HEK293 (cell line): ENCODE data around the gene USP31.
A peak's percentile ranks its signal among the peaks of the same experiment; 100 is the strongest.

Experiments
- CTCF ChIA-PET: fragments of 350-600 bp; formaldehyde crosslinking; extraction: SDS; loops from one replicate; lab custom pipeline; 2021; ENCODE audit warnings: antibody characterized with exemption; lab: Yijun Ruan, JAX
- POLR2A ChIA-PET: fragments of 300-600 bp; formaldehyde crosslinking; extraction: SDS; loops from one replicate; lab custom pipeline; 2020; ENCODE audit warnings: antibody characterized with exemption, inconsistent platforms; lab: Yijun Ruan, JAX
- H3K27ac ChIP-seq: fragments of 200-500 bp; sonication (Bioruptor generic); 2 replicates; pipeline ENCODE4 v1.5.1; 2014; ENCODE audit warnings: low read depth, low read length, control low read depth, inconsistent platforms; ENCODE audit errors: extremely low read depth
- H3K36me3 ChIP-seq, 2 experiments: fragments of 200-500 bp in 1 of 2; sonication (Bioruptor generic) in 1 of 2; 1 replicate in 1 of 2; 2 replicates in 1 of 2; pipeline ENCODE4 v1.5.1; 2014 to 2017; ENCODE audit warnings: inconsistent platforms in 2 of 2, low read length in 2 of 2; ENCODE audit not compliant: control insufficient read depth in 2 of 2, insufficient read depth in 1 of 2
- H3K4me1 ChIP-seq: fragments of 200-500 bp; sonication (Bioruptor generic); 2 replicates; pipeline ENCODE4 v1.5.1; 2014; ENCODE audit warnings: mild to moderate bottlenecking, low read length, inconsistent platforms; ENCODE audit not compliant: control insufficient read depth, insufficient read depth
- H3K4me3 ChIP-seq: 2 replicates; pipeline ENCODE4 v1.5.1; 2011; ENCODE audit warnings: low read depth, mild to moderate bottlenecking, control low read depth, low read length, moderate library complexity
- H3K9me3 ChIP-seq: fragments of 200-500 bp; sonication (Bioruptor generic); 2 replicates; pipeline ENCODE4 v1.5.1; 2014; ENCODE audit warnings: low read depth, low read length, inconsistent platforms; ENCODE audit not compliant: control insufficient read depth, insufficient read depth
- OVOL3 ChIP-seq: fragments of 450-650 bp; formaldehyde crosslinking; IDR thresholded peaks from 2 replicates; pipeline ENCODE4 v1.5.1; 2016; ENCODE audit warnings: missing biosample characterization, missing genetic modification characterization
- PRDM2 ChIP-seq: fragments of 450-650 bp; formaldehyde crosslinking; IDR thresholded peaks from 2 replicates; pipeline ENCODE4 v1.5.1; 2016; ENCODE audit warnings: missing biosample characterization, missing genetic modification characterization, borderline replicate concordance
- ZBTB7A ChIP-seq: fragments of 450-650 bp; formaldehyde crosslinking; IDR thresholded peaks from 2 replicates; pipeline ENCODE4 v1.5.1; 2016; ENCODE audit warnings: low read depth, missing biosample characterization, missing genetic modification characterization
- ZNF138 ChIP-seq: fragments of 450-650 bp; formaldehyde crosslinking; IDR thresholded peaks from 2 replicates; pipeline ENCODE4 v1.5.1; 2016; ENCODE audit warnings: missing biosample characterization, missing genetic modification characterization, borderline replicate concordance
- ZNF211 ChIP-seq: fragments of 450-650 bp; formaldehyde crosslinking; IDR thresholded peaks from 2 replicates; pipeline ENCODE4 v1.5.1; 2016; ENCODE audit warnings: low read depth, missing biosample characterization, missing genetic modification characterization
- ZNF292 ChIP-seq: fragments of 450-650 bp; formaldehyde crosslinking; IDR thresholded peaks from 2 replicates; pipeline ENCODE4 v1.5.1; 2016; ENCODE audit warnings: low read depth, missing biosample characterization, missing genetic modification characterization, borderline replicate concordance
- ZNF558 ChIP-seq: fragments of 450-650 bp; formaldehyde crosslinking; IDR thresholded peaks from 2 replicates; pipeline ENCODE4 v1.5.1; 2016; ENCODE audit warnings: missing biosample characterization, missing genetic modification characterization
- ZNF596 ChIP-seq: fragments of 450-650 bp; IDR thresholded peaks from 2 replicates; pipeline ENCODE4 v1.5.0; 2018; ENCODE audit warnings: missing biosample characterization, mild to moderate bottlenecking, missing genetic modification characterization, moderate library complexity
- ZNF629 ChIP-seq: fragments of 450-650 bp; formaldehyde crosslinking; IDR thresholded peaks from 2 replicates; pipeline ENCODE4 v1.5.1; 2017; ENCODE audit warnings: missing biosample characterization, missing genetic modification characterization
- ZNF785 ChIP-seq: fragments of 450-650 bp; formaldehyde crosslinking; IDR thresholded peaks from 2 replicates; pipeline ENCODE4 v1.5.1; 2016; ENCODE audit warnings: missing biosample characterization, missing genetic modification characterization
- TF ChIP-seq, protein P1 (sequence below): fragments of 450-650 bp; formaldehyde crosslinking; IDR thresholded peaks from 2 replicates; pipeline ENCODE4 v1.5.1; 2016; ENCODE audit warnings: missing biosample characterization, missing genetic modification characterization, borderline replicate concordance
- TF ChIP-seq, protein P2 (sequence below): fragments of 450-650 bp; formaldehyde crosslinking; IDR thresholded peaks from 2 replicates; pipeline ENCODE4 v1.5.1; 2016; ENCODE audit warnings: missing biosample characterization, missing genetic modification characterization
- TF ChIP-seq, protein P3 (sequence below): fragments of 450-650 bp; formaldehyde crosslinking; IDR thresholded peaks from 2 replicates; pipeline ENCODE4 v1.5.1; 2016; ENCODE audit warnings: missing biosample characterization, missing genetic modification characterization, low read depth
- TF ChIP-seq, protein P4 (sequence below): fragments of 450-650 bp; formaldehyde crosslinking; IDR thresholded peaks from 2 replicates; pipeline ENCODE4 v1.5.1; 2016; ENCODE audit warnings: missing biosample characterization, missing genetic modification characterization
- TF ChIP-seq, protein P5 (sequence below): fragments of 450-650 bp; formaldehyde crosslinking; IDR thresholded peaks from 2 replicates; pipeline ENCODE4 v1.5.1; 2016; ENCODE audit warnings: missing biosample characterization, missing genetic modification characterization

The USP31 gene

DNA sequence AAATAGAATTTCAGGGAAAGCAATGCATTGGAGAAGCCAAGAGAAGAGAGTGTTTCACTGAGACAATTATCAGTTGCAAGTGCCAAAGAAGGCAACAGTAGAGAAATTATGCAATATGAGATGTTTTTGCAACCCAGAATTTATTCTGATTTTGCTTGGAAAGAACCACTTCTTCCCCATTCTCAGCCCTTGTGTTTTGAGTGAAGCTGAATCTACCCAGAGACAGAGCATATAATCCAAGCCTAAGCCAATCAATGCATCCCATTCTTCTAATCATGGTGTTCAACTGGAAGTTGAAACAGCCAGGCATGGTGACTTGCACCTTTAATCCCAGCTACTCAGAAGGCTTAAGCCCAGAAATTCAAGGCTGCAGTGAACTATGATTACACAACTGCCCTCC is 26.4 kb upstream of the USP31 start (continued):
- no peak for TF ChIP-seq OVOL3 (tag by site-specific recombination)
- TF ChIP-seq ZNF292 (tag by site-specific recombination) = no peak
- no peak for TF ChIP-seq ZNF785 (tag by site-specific recombination)
- no peak for TF ChIP-seq ZNF629 (tag by site-specific recombination)

DNA sequence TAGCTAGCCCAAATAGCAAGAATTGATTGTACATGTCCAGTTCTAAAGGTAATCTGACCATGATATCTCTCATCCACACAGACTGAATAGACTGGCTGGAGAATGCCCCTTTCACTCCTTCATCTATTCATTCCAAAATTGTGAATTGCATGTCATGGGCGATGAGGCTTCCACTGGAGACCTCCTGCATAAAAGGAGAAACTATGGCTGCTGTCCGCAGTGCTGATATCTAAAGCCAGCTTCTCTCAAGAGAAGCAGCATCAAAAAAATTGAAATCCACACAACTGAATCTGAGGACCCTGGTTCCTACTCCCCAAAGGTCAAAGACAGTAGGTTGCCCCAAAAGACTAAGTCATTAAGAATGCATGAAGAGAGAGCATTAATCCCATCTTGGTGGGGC is 25.4 kb upstream of the USP31 start:
- Histone ChIP-seq H3K9me3 (no peaks in the 10 kb centered on the region), H3K4me3 (no peak overlapping the region), H3K27ac (no peak overlapping the region), H3K4me1 (no peaks in the 10 kb centered on the region), H3K36me3 (no peaks in the 10 kb centered on the region)
- ChIA-PET POLR2A (no interaction called here), CTCF (interaction anchor here (0.8 to 1.0 kb wide), 2 partner anchors 259 to 261 kb away, joined by 3 to 6 read pairs; no protein-coding TSS in a partner anchor)
- TF ChIP-seq, protein P1, sequence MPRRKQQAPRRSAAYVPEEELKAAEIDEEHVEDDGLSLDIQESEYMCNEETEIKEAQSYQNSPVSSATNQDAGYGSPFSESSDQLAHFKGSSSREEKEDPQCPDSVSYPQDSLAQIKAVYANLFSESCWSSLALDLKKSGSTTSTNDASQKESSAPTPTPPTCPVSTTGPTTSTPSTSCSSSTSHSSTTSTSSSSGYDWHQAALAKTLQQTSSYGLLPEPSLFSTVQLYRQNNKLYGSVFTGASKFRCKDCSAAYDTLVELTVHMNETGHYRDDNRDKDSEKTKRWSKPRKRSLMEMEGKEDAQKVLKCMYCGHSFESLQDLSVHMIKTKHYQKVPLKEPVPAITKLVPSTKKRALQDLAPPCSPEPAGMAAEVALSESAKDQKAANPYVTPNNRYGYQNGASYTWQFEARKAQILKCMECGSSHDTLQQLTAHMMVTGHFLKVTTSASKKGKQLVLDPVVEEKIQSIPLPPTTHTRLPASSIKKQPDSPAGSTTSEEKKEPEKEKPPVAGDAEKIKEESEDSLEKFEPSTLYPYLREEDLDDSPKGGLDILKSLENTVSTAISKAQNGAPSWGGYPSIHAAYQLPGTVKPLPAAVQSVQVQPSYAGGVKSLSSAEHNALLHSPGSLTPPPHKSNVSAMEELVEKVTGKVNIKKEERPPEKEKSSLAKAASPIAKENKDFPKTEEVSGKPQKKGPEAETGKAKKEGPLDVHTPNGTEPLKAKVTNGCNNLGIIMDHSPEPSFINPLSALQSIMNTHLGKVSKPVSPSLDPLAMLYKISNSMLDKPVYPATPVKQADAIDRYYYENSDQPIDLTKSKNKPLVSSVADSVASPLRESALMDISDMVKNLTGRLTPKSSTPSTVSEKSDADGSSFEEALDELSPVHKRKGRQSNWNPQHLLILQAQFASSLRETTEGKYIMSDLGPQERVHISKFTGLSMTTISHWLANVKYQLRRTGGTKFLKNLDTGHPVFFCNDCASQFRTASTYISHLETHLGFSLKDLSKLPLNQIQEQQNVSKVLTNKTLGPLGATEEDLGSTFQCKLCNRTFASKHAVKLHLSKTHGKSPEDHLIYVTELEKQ = no peak
- TF ChIP-seq, protein P2, sequence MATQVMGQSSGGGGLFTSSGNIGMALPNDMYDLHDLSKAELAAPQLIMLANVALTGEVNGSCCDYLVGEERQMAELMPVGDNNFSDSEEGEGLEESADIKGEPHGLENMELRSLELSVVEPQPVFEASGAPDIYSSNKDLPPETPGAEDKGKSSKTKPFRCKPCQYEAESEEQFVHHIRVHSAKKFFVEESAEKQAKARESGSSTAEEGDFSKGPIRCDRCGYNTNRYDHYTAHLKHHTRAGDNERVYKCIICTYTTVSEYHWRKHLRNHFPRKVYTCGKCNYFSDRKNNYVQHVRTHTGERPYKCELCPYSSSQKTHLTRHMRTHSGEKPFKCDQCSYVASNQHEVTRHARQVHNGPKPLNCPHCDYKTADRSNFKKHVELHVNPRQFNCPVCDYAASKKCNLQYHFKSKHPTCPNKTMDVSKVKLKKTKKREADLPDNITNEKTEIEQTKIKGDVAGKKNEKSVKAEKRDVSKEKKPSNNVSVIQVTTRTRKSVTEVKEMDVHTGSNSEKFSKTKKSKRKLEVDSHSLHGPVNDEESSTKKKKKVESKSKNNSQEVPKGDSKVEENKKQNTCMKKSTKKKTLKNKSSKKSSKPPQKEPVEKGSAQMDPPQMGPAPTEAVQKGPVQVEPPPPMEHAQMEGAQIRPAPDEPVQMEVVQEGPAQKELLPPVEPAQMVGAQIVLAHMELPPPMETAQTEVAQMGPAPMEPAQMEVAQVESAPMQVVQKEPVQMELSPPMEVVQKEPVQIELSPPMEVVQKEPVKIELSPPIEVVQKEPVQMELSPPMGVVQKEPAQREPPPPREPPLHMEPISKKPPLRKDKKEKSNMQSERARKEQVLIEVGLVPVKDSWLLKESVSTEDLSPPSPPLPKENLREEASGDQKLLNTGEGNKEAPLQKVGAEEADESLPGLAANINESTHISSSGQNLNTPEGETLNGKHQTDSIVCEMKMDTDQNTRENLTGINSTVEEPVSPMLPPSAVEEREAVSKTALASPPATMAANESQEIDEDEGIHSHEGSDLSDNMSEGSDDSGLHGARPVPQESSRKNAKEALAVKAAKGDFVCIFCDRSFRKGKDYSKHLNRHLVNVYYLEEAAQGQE (tag by site-specific recombination) = peak; percentile 95

GRCh38 chr16:23172994-23173393 is 23.7 kb upstream of the USP31 start:
- POLR2A ChIA-PET = no interaction called here
- CTCF ChIA-PET = no interaction called here
- Histone ChIP-seq H3K36me3 (no peaks in the 10 kb centered on the region), H3K4me3 (no peak overlapping the region), H3K9me3 (no peaks in the 10 kb centered on the region), H3K4me1 (no peaks in the 10 kb centered on the region), H3K27ac (no peak overlapping the region)
- TF ChIP-seq ZNF138 (tag by site-specific recombination) (no peak), ZBTB7A (tag by site-specific recombination) (no peak), ZNF558 (tag by site-specific recombination) (no peak), PRDM2 (tag by site-specific recombination) (no peak), ZNF211 (tag by site-specific recombination) (no peak), ZNF596 (no peak)
- TF ChIP-seq, protein P3, sequence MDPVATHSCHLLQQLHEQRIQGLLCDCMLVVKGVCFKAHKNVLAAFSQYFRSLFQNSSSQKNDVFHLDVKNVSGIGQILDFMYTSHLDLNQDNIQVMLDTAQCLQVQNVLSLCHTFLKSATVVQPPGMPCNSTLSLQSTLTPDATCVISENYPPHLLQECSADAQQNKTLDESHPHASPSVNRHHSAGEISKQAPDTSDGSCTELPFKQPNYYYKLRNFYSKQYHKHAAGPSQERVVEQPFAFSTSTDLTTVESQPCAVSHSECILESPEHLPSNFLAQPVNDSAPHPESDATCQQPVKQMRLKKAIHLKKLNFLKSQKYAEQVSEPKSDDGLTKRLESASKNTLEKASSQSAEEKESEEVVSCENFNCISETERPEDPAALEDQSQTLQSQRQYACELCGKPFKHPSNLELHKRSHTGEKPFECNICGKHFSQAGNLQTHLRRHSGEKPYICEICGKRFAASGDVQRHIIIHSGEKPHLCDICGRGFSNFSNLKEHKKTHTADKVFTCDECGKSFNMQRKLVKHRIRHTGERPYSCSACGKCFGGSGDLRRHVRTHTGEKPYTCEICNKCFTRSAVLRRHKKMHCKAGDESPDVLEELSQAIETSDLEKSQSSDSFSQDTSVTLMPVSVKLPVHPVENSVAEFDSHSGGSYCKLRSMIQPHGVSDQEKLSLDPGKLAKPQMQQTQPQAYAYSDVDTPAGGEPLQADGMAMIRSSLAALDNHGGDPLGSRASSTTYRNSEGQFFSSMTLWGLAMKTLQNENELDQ (tag by site-specific recombination) = no peak
- TF ChIP-seq, protein P4, sequence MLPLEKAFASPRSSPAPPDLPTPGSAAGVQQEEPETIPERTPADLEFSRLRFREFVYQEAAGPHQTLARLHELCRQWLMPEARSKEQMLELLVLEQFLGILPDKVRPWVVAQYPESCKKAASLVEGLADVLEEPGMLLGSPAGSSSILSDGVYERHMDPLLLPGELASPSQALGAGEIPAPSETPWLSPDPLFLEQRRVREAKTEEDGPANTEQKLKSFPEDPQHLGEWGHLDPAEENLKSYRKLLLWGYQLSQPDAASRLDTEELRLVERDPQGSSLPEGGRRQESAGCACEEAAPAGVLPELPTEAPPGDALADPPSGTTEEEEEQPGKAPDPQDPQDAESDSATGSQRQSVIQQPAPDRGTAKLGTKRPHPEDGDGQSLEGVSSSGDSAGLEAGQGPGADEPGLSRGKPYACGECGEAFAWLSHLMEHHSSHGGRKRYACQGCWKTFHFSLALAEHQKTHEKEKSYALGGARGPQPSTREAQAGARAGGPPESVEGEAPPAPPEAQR (tag by site-specific recombination) = no peak
- TF ChIP-seq, protein P5, sequence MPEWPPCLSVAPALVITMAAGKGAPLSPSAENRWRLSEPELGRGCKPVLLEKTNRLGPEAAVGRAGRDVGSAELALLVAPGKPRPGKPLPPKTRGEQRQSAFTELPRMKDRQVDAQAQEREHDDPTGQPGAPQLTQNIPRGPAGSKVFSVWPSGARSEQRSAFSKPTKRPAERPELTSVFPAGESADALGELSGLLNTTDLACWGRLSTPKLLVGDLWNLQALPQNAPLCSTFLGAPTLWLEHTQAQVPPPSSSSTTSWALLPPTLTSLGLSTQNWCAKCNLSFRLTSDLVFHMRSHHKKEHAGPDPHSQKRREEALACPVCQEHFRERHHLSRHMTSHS = no peak
